GM12891 (cell line): Measurements from ENCODE around the gene PTH2R.

Source experiments
- DNase-seq: peaks from one replicate; pipeline ENCODE4 v3.0.0; 2011; ENCODE audit warnings: low spot score; ENCODE audit not compliant: insufficient read length
- FAIRE-seq: peaks from 2 replicates; lab custom pipeline; 2011; peaks lifted over from hg19 to GRCh38; lab: Jason Lieb, UNC
- PAX5 ChIP-seq: IDR thresholded peaks from 2 replicates; pipeline ENCODE4 v1.6.1; 2011; ENCODE audit warnings: low read length, moderate library complexity, mild to moderate bottlenecking; ENCODE audit not compliant: insufficient read depth, severe bottlenecking
- POLR2A ChIP-seq: IDR thresholded peaks from 2 replicates; pipeline ENCODE4 v1.6.1; 2011; ENCODE audit warnings: low read depth, low read length, control low read depth
- POLR2AphosphoS5 ChIP-seq: IDR thresholded peaks from 2 replicates; pipeline ENCODE4 v1.6.1; 2011; ENCODE audit warnings: low read depth, low read length, control low read depth
- POU2F2 ChIP-seq: IDR thresholded peaks from 2 replicates; pipeline ENCODE4 v1.6.1; 2011; ENCODE audit warnings: low read depth, mild to moderate bottlenecking, control low read depth, low read length, moderate library complexity
- SPI1 ChIP-seq: IDR thresholded peaks from 2 replicates; pipeline ENCODE4 v1.6.1; 2011; ENCODE audit warnings: low read depth, low read length, control low read depth
- TAF1 ChIP-seq: IDR thresholded peaks from 2 replicates; pipeline ENCODE4 v1.6.1; 2011; ENCODE audit warnings: low read depth, low read length, control low read depth

Gene PTH2R

DNA sequence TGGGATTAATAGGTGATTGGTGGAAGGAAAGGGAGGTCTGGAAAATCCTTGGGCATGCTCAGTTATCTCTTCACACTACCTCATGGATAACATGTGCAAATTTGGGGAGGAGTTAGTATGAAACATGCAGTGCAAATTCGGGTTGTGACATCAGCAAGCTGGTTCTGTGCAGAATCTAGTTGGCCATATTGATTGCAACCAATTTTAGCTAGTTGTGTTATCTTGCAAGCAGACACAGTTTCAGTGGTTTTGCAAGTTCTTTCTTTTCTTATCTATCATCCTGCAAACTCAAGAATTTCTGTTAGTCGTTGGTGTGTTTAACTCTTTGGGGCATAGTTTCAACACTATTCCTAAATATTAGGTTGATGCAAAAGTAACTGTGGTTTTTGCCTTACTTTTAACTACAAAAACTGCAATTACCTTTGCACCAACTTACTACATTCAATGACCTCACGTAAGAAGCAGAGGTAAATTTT, 135.4 kb downstream of the PTH2R start:
- no peak for DNase-seq
- TF ChIP-seq POU2F2 (no peak), PAX5 (no peak), POLR2AphosphoS5 (no peak), POLR2A (no peak), TAF1 (no peak)
- no peak for FAIRE-seq

DNA sequence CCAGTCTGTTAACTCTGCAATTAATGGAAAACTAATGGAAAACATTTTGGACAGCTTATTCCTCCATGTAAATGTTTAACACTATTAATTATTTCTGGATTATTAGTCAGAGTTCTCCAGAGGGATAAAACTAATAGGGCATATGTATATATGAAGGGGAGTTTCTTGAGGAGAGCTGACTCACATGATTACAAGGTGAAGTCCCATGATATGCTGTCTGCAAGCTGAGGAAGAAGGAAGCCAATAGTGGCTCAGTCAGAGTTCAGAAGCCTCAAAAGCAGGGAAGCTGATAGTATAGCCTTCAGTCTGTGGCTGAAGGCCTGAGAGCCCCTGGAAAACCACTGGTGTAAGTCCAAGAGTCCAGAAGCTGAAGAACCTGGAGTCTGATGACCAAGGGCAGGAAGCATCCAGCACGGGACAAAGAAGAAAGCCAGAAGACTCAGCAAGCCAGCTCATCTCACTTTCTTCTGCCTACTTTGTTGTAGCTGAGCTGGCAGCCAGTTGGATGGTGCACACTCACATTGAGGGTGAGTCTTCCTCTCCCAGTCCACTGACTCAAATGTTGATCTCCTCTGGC, 136.0 kb downstream of the PTH2R start:
- DNase-seq (no peak), FAIRE-seq (no peak)
- TF ChIP-seq PAX5 (no peak), POLR2AphosphoS5 (no peak), POU2F2 (no peak), POLR2A (no peak), SPI1 (no peak), TAF1 (no peak)
